Measurements from ENCODE around the gene CNPY2.
"Not testable (repeated sequence)": the region's sequence is repeated elsewhere in the genome, so short reads cannot be mapped to it uniquely, and the experiment has no call there.

The CNPY2 gene

GRCh38 chr12:56315622-56316473 is at the start of gene CNPY2:
Gene CNPY2 (minus strand): TSS chr12:56315988. CDS start chr12:56315217, 771 bp downstream.
- DNase-seq, result peak; percentile 99

GRCh38 chr12:56362130-56363059 is 46.6 kb upstream of the CNPY2 start, which contains the start of gene APOF:
Gene APOF (minus strand): TSS chr12:56362857. CDS start chr12:56362745, 112 bp downstream.
- DNase-seq, result peak; percentile 15

- DNase-seq, result no peak
Measured at GRCh38 chr12:56361487-56362129, 45.8 kb upstream of the CNPY2 start.

- DNase-seq, result peak; percentile 100
Measured at GRCh38 chr12:56359851-56360767, 44.3 kb upstream of the CNPY2 start, which contains the start of gene STAT2. Gene STAT2 (minus strand): TSS chr12:56360107. CDS start chr12:56356571, 3,536 bp downstream.

DNA sequence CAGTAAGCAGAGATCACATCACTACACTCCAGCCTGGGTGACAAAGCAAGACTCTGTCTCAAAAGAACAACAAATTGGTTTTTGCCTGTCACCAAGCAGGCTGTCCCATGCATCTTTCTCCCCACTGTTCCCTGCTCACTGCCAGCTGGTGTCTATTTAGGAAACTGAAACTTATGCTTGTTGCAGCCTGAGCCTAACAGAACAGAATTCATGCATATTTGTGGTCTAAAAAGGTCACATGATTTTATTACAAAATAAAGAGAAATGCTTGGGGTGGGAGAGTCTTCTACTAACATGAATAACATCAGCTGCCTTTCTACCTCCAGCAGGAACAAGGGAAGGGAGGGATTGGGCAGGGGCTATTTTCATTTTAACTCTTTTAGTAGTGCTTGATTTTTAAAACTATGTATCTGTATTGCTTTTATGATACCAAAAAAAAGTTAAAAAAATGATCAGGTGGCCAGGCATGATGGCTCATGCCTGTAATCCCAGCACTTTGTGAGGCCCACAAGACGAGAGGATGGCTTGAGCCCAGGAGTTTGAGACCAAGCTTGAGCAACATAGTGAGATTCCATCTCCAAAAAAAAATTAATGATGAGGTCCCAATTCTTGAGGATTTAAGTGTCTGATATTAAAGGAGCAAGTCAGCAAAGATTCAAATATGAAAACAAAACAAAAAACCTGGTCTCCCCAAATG is 43.2 kb upstream of the CNPY2 start:
- DNase-seq, result no peak

DNA sequence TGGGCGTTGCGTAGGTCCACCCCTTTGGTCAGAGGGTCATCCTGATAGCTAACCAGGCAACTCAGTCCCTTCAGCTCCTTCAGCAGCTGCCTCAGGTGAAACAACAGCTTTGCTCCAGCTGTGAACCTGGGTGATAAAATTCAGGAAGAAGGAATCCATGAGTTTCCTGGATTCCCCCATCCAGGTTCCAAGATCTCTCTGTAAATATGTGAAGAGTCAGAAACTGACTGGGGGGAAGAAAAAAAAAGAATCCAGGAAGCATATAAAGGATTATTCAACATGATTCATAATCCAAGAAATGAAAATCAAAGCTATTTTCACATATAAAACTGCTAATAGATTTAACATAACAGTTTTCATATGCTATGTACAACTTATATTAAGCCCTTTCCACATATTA is 35.5 kb upstream of the CNPY2 start:
- no peak for DNase-seq

GRCh38 chr12:56350662-56351061 is 34.9 kb upstream of the CNPY2 start:
- no peak for DNase-seq

DNA sequence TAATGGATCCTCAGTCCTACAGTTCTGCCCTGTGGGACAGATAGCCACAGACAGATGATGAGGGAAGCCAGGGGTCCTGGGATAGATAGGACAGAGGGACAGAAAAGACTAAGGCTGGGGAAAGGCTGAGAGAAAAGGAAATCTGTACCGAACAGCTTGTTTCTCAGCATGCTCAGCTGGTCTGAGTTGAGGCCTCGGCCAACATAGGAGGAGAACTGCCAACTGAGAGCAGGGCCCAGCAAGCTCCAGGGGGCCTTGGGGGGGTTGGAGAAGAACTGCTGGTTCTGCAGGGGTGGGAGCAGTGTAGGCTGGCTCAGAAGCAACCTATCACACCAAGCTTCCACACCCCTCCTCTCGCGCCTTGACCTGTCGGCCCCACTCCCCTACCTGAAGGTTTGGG is 33.0 kb upstream of the CNPY2 start:
- no peak for DNase-seq

- DNase-seq, result not testable (repeated sequence)
Measured at GRCh38 chr12:56347255-56347654, 31.5 kb upstream of the CNPY2 start.

- peak; percentile 32 for DNase-seq
Measured at GRCh38 chr12:56346675-56347074, 30.9 kb upstream of the CNPY2 start.

- not testable (repeated sequence) for DNase-seq
Measured at GRCh38 chr12:56342290-56342689, 26.5 kb upstream of the CNPY2 start.

DNA sequence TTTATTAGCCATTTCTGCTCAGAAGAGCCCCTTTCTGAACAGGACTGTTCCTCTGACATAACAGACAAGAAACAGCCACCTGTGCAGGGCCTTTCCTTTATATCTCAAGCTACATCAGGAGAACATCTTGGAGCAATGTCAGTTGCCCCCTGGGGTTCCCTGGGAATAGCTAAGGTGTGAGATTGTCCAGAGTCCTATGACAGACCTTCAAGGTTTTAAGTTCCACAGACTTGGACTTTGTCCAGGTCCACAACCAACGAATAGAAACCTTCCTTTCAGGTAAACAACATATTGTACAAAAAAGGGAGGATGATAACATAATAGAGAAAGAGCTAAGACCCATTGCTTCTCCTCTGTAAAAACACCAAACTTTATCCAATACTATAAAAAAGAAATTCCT is 25.8 kb upstream of the CNPY2 start:
- no peak for DNase-seq

- no peak for DNase-seq
Measured at GRCh38 chr12:56339158-56339422, 23.3 kb upstream of the CNPY2 start.

DNA sequence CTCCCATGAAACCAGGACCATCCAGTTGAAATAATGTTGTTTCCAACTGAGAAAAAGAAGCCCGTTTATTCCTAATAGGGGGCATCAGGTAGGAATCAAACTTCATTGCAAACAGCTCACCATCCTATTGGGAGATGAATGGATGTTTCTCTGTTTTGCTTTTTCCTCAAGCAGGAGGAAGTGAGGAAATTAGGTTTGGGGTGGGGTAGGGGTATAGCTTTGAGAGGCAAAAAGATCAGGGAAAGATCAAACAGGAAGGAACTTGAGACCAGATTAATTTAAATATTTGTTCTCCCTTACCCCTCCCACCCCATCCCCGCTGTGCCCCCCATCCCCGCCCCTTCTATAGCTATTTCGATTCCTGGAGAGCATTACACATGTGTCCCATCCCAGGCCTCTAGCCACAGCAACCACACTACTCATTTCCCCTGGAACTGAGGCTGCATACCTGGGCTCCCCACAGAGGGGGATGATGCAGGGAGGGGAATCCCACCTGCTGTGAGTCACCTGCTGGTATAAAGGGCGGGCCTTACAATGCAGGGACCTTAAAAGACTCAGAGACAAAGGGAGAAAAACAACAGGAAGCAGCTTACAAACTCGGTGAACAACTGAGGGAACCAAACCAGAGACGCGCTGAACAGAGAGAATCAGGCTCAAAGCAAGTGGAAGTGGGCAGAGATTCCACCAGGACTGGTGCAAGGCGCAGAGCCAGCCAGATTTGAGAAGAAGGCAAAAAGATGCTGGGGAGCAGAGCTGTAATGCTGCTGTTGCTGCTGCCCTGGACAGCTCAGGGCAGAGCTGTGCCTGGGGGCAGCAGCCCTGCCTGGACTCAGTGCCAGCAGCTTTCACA is 22.7 kb upstream of the CNPY2 start, which contains the start of gene IL23A:
Gene IL23A, plus strand, starts transcription at position 577 of the 850 bp plus-strand sequence. Its CDS starts 161 bp downstream, at position 738.
- DNase-seq, result peak; percentile 85

DNA sequence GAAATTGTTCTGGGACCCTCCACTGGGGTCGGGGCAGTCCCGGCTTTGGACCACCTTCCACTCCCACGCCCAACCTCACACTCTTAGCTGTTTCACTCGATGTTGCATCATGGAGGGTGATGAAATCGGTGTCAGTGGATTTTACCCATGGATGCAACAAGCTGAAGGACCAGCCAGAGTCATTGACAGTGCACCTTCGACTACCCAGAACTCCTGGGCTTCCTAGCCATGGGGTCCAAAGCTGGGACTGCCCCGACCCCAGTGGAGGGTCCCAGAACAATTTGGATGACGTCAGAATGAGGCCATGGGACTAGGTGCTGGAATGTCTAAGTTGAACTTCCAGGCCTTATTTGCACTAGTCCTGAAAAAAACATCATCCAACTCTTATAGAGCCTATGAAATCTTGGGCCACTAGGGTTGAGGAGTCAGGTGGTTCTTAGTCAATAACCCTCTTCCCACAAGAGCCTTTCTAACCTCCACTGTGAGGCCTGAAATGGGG is 22.0 kb upstream of the CNPY2 start:
- no peak for DNase-seq

DNA sequence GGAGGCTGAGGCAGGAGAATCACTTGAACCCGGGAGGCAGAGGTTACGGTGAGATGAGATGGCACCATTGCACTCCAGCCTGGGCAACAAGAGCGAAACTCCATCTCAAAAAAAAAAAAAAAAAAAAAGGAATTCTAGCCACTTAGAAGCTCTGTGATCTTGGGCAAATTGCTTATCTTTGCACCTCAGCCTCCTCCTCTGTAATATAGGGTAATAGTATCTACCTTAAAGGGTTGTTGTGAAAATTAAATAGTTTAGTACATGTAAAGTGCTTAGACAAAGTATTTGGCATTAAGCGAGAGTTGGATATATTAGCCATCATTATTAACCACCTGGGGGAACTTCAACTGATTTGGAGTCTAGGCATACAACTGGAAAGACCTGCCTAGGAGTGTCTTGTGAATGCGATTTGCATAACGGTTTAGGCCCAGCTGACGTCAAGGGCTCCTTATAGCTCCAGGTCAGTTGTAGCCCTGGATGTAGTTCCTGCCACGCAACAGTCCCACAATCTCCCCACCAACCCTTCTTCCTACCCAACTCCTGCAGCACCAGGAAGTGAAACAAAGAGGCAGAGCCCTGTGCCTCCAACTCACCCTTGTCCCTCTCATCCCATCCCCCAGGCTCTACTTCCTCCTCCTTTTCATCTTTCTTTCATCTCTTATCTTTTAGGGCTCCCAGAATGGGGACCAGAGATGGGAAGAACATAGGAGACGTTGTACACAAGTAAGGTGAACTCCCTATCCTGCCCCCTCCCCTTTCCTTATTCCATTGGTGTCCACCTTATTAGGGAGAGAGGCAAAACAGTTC is 20.8 kb upstream of the CNPY2 start:
- DNase-seq, result no peak

DNA sequence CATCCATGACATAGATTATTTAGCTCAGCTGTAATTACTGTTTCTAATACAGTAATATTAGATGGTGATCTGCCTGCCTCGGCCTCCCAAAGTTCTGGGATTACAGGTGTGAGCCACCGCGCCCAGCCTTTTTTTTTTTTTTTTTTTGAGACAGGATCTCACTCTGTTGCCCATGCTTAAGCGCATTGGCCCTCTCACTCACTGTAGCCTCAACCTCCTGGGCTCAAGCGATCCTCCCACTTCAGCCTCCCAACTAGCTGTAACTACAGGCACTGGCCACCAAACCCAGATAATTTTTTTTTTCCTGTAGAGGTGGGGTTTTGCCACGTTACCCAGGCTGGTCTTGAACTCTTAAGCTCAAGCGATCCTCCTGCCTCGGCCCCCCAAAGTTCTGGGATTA is 19.7 kb upstream of the CNPY2 start:
- not testable (repeated sequence) for DNase-seq

DNA sequence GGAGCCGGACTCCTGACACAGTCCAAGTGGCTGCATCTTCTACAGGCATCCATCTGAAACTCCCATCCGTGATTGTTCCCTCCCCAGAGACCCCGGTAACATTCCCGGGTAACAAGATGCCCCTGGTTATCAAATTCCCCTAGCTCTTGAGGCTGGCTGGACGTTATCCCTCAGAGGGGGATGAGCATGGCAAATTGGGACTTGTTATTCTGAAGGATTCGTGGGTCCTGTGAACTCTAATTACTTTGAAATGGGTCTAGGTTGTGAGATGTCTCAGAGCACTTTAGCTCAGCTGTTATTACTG is 18.7 kb upstream of the CNPY2 start:
- DNase-seq, result no peak

All from NCI-H69 (cell line).